Mammary epithelial cell (primary cell): ENCODE data around the gene BPIFB6.

ENCODE experiments used
- EZH2 ChIP-seq: IDR thresholded peaks from 2 replicates; pipeline ENCODE4 v1.6.1; 2012; ENCODE audit warnings: low read length, inconsistent platforms, borderline replicate concordance
- TF ChIP-seq, protein P1 (sequence below), 2 donors: IDR thresholded peaks in 1 of 2; conservative IDR thresholded peaks in 1 of 2; 2 replicates each; pipeline ENCODE4 v1.5.1; 2011 to 2012; ENCODE audit warnings: inconsistent platforms in 2 of 2, low read length in 2 of 2, mild to moderate bottlenecking in 2 of 2, control low read depth in 1 of 2, low read depth in 1 of 2; ENCODE audit not compliant: insufficient read depth in 1 of 2; ENCODE audit errors: extremely low read depth in 1 of 2

- TF ChIP-seq, protein P1, sequence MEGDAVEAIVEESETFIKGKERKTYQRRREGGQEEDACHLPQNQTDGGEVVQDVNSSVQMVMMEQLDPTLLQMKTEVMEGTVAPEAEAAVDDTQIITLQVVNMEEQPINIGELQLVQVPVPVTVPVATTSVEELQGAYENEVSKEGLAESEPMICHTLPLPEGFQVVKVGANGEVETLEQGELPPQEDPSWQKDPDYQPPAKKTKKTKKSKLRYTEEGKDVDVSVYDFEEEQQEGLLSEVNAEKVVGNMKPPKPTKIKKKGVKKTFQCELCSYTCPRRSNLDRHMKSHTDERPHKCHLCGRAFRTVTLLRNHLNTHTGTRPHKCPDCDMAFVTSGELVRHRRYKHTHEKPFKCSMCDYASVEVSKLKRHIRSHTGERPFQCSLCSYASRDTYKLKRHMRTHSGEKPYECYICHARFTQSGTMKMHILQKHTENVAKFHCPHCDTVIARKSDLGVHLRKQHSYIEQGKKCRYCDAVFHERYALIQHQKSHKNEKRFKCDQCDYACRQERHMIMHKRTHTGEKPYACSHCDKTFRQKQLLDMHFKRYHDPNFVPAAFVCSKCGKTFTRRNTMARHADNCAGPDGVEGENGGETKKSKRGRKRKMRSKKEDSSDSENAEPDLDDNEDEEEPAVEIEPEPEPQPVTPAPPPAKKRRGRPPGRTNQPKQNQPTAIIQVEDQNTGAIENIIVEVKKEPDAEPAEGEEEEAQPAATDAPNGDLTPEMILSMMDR (conservative IDR thresholded peaks at IDR 0.05 in 1 of 2, IDR thresholded peaks at IDR 0.05 in 1 of 2; ENCODE audit: extremely low read depth in 1 of 2, insufficient read depth in 1 of 2, low read depth in 1 of 2, low read length in 2 of 2) = no peak
- no peak for TF ChIP-seq EZH2
Observed at GRCh38 chr20:33081411-33082154, 50.1 kb downstream of the BPIFB6 start.
